HL-60 (cell line): ENCODE measurements around the gene KRT73.

Source experiments
- DNase-seq, 2 experiments: peaks; one replicate each; pipeline ENCODE4 v3.0.0-alpha.2; 2010 to 2020; ENCODE audit warnings: low read depth in 1 of 2, low spot score in 1 of 2
- H3K27ac ChIP-seq: fragments of 250-450 bp; sonication (Bioruptor Pico); replicated peaks from 2 replicates; pipeline ENCODE4 v1.5.1; 2020; ENCODE audit warnings: mild to moderate bottlenecking, moderate library complexity
- H3K27me3 ChIP-seq: fragments of 250-450 bp; sonication (Bioruptor Pico); 2 replicates; pipeline ENCODE4 v1.5.1; 2021; ENCODE audit warnings: mild to moderate bottlenecking, moderate library complexity; ENCODE audit not compliant: insufficient read depth, poor library complexity, severe bottlenecking
- H3K4me3 ChIP-seq: replicated peaks from 2 replicates; pipeline ENCODE4 v1.5.1; 2011; ENCODE audit warnings: mild to moderate bottlenecking, control low read depth, low read length; ENCODE audit not compliant: insufficient read depth
- CTCF ChIP-seq: IDR thresholded peaks from one replicate; pipeline ENCODE4 v1.5.1; 2011; ENCODE audit warnings: low read length, control low read depth, inconsistent platforms; ENCODE audit not compliant: insufficient read depth
- GABPA ChIP-seq: IDR thresholded peaks from 2 replicates; pipeline ENCODE4 v1.6.1; 2012; ENCODE audit warnings: low read depth
- POLR2AphosphoS5 ChIP-seq: IDR thresholded peaks from 2 replicates; pipeline ENCODE4 v1.6.1; 2012; ENCODE audit warnings: low read depth
- REST ChIP-seq: IDR thresholded peaks from 2 replicates; pipeline ENCODE4 v1.6.1; 2012; ENCODE audit warnings: low read depth; ENCODE audit not compliant: insufficient replicate concordance
- SPI1 ChIP-seq: IDR thresholded peaks from 2 replicates; pipeline ENCODE4 v1.6.1; 2012; ENCODE audit warnings: low read depth, mild to moderate bottlenecking, borderline replicate concordance

Gene KRT73

GRCh38 chr12:52629281-52630007, 11.1 kb upstream of the KRT73 start:
- Histone ChIP-seq H3K4me3 (no peak overlapping the region), H3K27me3 (peaks cover 2% of the 10 kb centered on the region), H3K27ac (no peak overlapping the region)
- DNase-seq = peak in 1 of 2 experiments; percentile 43
- no peak for TF ChIP-seq CTCF
- no peak for TF ChIP-seq POLR2AphosphoS5
- no peak for TF ChIP-seq SPI1
- no peak for TF ChIP-seq GABPA
- TF ChIP-seq REST = no peak

- TF ChIP-seq POLR2AphosphoS5 = no peak
- no peak for TF ChIP-seq CTCF
- no peak for TF ChIP-seq REST
- TF ChIP-seq GABPA = no peak
- TF ChIP-seq SPI1 = no peak
- Histone ChIP-seq H3K4me3 (no peak overlapping the region), H3K27me3 (peaks cover 4% of the 10 kb centered on the region), H3K27ac (no peak overlapping the region)
- DNase-seq = no peak
Observed at GRCh38 chr12:52628841-52629240, 10.5 kb upstream of the KRT73 start.

- no peak for DNase-seq
Observed at GRCh38 chr12:52628111-52628507, 9.8 kb upstream of the KRT73 start.

More at GRCh38 chr12:52628111-52628507, 9.8 kb upstream of the KRT73 start:
- Histone ChIP-seq H3K4me3 (no peak overlapping the region), H3K27me3 (peaks cover 4% of the 10 kb centered on the region), H3K27ac (no peak overlapping the region)
- TF ChIP-seq CTCF (no peak), GABPA (no peak), REST (no peak), SPI1 (no peak), POLR2AphosphoS5 (no peak)
